HG03039 (cell line): ENCODE data around the gene PLEKHM2.
"Not testable (repeated sequence)": the region's sequence is repeated elsewhere in the genome, so short reads cannot be mapped to it uniquely, and the experiment has no call there.

Source experiments
- ATAC-seq: cut with Tn5 transposase; IDR thresholded peaks from one replicate; pipeline ENCODE4 v1.9.1; 2021; ENCODE audit warnings: mild to moderate bottlenecking, moderate library complexity; ENCODE audit not compliant: unreplicated experiment

Gene PLEKHM2

GRCh38 chr1:15684042-15684461 is at the start of gene PLEKHM2:
TSS of gene PLEKHM2 (plus strand) at chr1:15684320. CDS start at chr1:15684559, 239 bp downstream.
- ATAC-seq: no peak

GRCh38 chr1:15636436-15636835 is 47.7 kb upstream of the PLEKHM2 start:
- ATAC-seq: no peak

GRCh38 chr1:15637826-15638225 is 46.3 kb upstream of the PLEKHM2 start:
- no peak for ATAC-seq

- ATAC-seq: no peak
These were observed 44.9 kb upstream of the PLEKHM2 start for GRCh38 chr1:15639262-15639661.

GRCh38 chr1:15639931-15640330 is 44.2 kb upstream of the PLEKHM2 start:
- no peak for ATAC-seq

- no peak for ATAC-seq
These were observed 43.5 kb upstream of the PLEKHM2 start for GRCh38 chr1:15640667-15641066.

GRCh38 chr1:15649937-15650336 is 34.2 kb upstream of the PLEKHM2 start:
- ATAC-seq: no peak

GRCh38 chr1:15650433-15650832 is 33.7 kb upstream of the PLEKHM2 start:
- no peak for ATAC-seq

GRCh38 chr1:15652130-15652529 is 32.0 kb upstream of the PLEKHM2 start:
- ATAC-seq: not testable (repeated sequence)

- ATAC-seq: no peak
These were observed 29.9 kb upstream of the PLEKHM2 start for GRCh38 chr1:15654091-15654690.

GRCh38 chr1:15656464-15656863 is 27.7 kb upstream of the PLEKHM2 start:
- ATAC-seq: no peak

GRCh38 chr1:15657021-15657420 is 27.1 kb upstream of the PLEKHM2 start:
- no peak for ATAC-seq

GRCh38 chr1:15660151-15660550 is 24.0 kb upstream of the PLEKHM2 start:
- no peak for ATAC-seq

GRCh38 chr1:15662477-15662876 is 21.6 kb upstream of the PLEKHM2 start:
- no peak for ATAC-seq

- no peak for ATAC-seq
These were observed 20.2 kb upstream of the PLEKHM2 start for GRCh38 chr1:15663925-15664324.

GRCh38 chr1:15667362-15667761 is 16.8 kb upstream of the PLEKHM2 start:
- no peak for ATAC-seq

GRCh38 chr1:15668089-15668754 is 15.9 kb upstream of the PLEKHM2 start:
- ATAC-seq: no peak

- no peak for ATAC-seq
These were observed 15.0 kb upstream of the PLEKHM2 start for GRCh38 chr1:15669074-15669473.

- ATAC-seq: no peak
These were observed 14.3 kb upstream of the PLEKHM2 start for GRCh38 chr1:15669864-15670263.

GRCh38 chr1:15671430-15671829 is 12.7 kb upstream of the PLEKHM2 start:
- ATAC-seq: no peak

GRCh38 chr1:15674386-15675159 is 9.5 kb upstream of the PLEKHM2 start:
- no peak for ATAC-seq

- ATAC-seq: no peak
These were observed 8.1 kb upstream of the PLEKHM2 start for GRCh38 chr1:15676010-15676409.
